Measurements from ENCODE around the gene PLK1. TPM values are rescaled to one million over a fixed set of nuclear protein-coding genes. Genes with fewer than 3 reads are reported as not detected.

Gene PLK1
- total and polyA plus RNA-seq, 2 of the 4 experiments (the other 2 are of a cell fraction) = 19.4 to 59.0 TPM

DNA sequence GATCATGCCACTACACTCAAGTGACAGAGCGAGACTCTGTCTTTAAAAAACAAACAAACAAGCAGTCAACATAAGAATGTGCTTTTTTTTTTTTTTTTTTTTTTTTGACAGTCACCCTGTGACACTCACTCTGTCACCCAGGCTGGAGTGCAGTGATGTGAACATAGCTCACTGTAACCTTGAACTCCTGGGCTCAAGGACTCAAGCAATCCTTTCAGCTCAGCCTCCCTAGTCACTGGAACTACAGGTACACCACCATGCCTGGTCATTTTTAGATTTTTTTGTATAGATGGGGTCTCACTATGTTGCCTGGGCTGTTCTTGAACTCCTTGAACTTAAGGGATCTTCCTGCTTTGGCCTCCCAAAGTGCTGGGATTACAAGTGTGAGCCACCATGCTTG lies 60.8 kb downstream of the PLK1 start:
- POLR2A ChIA-PET (ENCODE audit: unreplicated experiment) = no interaction called here
- Histone ChIP-seq H2BK20ac (ENCODE audit: low read depth, low read length) (no peak overlapping the region), H3K18ac (ENCODE audit: low read depth, low read length) (no peak overlapping the region), H4K20me1 (ENCODE audit: insufficient read depth, low read length) (no peaks in the 10 kb centered on the region), H2BK5ac (ENCODE audit: low read depth, low read length, poor library complexity, severe bottlenecking) (no peak overlapping the region), H3K14ac (replicated peaks; ENCODE audit: low read depth, low read length) (no peak overlapping the region), H2BK15ac (ENCODE audit: low read depth, low read length) (no peak overlapping the region), H3K4me2 (ENCODE audit: low read depth, low read length) (no peak overlapping the region), H4K5ac (ENCODE audit: low read depth, low read length) (no peak overlapping the region), H3K9me1 (ENCODE audit: insufficient read depth, low read length) (no peaks in the 10 kb centered on the region), H3K36me3 (ENCODE audit: control insufficient read depth, insufficient read depth, low read length) (no peaks in the 10 kb centered on the region), H2AK5ac (ENCODE audit: low read depth, low read length) (no peak overlapping the region), H3K4me1 (ENCODE audit: control insufficient read depth, insufficient read depth, low read length) (no peaks in the 10 kb centered on the region), H2BK120ac (ENCODE audit: low read depth, low read length) (no peak overlapping the region), H3K4ac (ENCODE audit: low read depth, low read length) (no peak overlapping the region), H4K8ac (ENCODE audit: low read depth in 2 of 2, low read length in 2 of 2) (no peak overlapping the region), H3K27me3 (ENCODE audit: control insufficient read depth, insufficient read depth, low read length) (peaks cover 2% of the 10 kb centered on the region; the same call in 1 of the 2 replicates), H3K4me3 (ENCODE audit: insufficient read depth, low read depth, low read length) (no peak overlapping the region), H2AK9ac (replicated peaks; ENCODE audit: low read depth, low read length, poor library complexity) (no peak overlapping the region), H3K56ac (ENCODE audit: extremely low read depth, insufficient read depth, low read length) (no peak overlapping the region), H3K23ac (ENCODE audit: low read depth, low read length) (no peak overlapping the region), H3K9me3 (ENCODE audit: control insufficient read depth, insufficient read depth, low read length) (no peaks in the 10 kb centered on the region), H4K91ac (ENCODE audit: insufficient read depth, low read depth, low read length) (no peak overlapping the region), H3K9ac (ENCODE audit: low read depth, low read length) (no peak overlapping the region), H3K79me1 (ENCODE audit: low read depth in 1 of 2, low read length in 2 of 2) (no peaks in the 10 kb centered on the region), H2AFZ (replicated peaks; ENCODE audit: low read length, poor library complexity) (no peak overlapping the region), H3K27ac (ENCODE audit: insufficient read depth, low read length) (no peak overlapping the region)
- no TSS peak for BruUV-seq (replicated peaks)
- whole genome bisulfite sequencing, 2 experiments (ENCODE audit: extremely low coverage in 2 of 2, insufficient read length in 1 of 2) = no CpG with 5 or more reads among the region's 1 CpG
- intact Hi-C loops (cut with micrococcal nuclease) = no loop called here
- dilution Hi-C loops (cut with HindIII; ENCODE audit: low sequenced_read_pairs, unreplicated experiment) = no loop called here
- ATAC-seq (ENCODE audit: low read depth) = no peak
- DNase-seq = no peak
- CTCF ChIA-PET = no interaction called here
- in situ Hi-C loops (cut with MboI; ENCODE audit: low sequenced_read_pairs) = no loop called here
- TF ChIP-seq RCOR1 (IDR thresholded peaks at IDR 0.05; ENCODE audit: insufficient replicate concordance, low read length) = no peak
- TF ChIP-seq MAFK (IDR thresholded peaks at IDR 0.05; ENCODE audit: low read depth, low read length) = no peak

Other genes with a start within 250 kb of the PLK1 start
- 25.6 and 28.5 TPM in 2 replicates for gene COG7, start 225.7 kb upstream of the PLK1 start, total RNA-seq (2012; rRNA removed)
- gene COG7, start 225.7 kb upstream of the PLK1 start, polyA plus RNA-seq (2012; rRNA removed) = 43.7 and 49.2 TPM in 2 replicates
- gene GGA2, start 168.4 kb upstream of the PLK1 start, total RNA-seq (2012; rRNA removed) = 16.5 and 23.9 TPM in 2 replicates
- gene GGA2, start 168.4 kb upstream of the PLK1 start, polyA plus RNA-seq (2012; rRNA removed) = 24.6 and 30.1 TPM in 2 replicates
- gene EARS2, start 121.5 kb upstream of the PLK1 start, total RNA-seq (2012; rRNA removed) = 23.3 and 28.1 TPM in 2 replicates
- gene EARS2, start 121.5 kb upstream of the PLK1 start, polyA plus RNA-seq (2012; rRNA removed) = 37.7 and 37.8 TPM in 2 replicates
- 39.3 and 48.9 TPM in 2 replicates for gene UBFD1, start 121.2 kb upstream of the PLK1 start, total RNA-seq (2012; rRNA removed)
- 48.4 and 55.0 TPM in 2 replicates for gene UBFD1, start 121.2 kb upstream of the PLK1 start, polyA plus RNA-seq (2012; rRNA removed)
- 114 and 117 TPM in 2 replicates for gene NDUFAB1, start 82.6 kb upstream of the PLK1 start, total RNA-seq (2012; rRNA removed)
- gene NDUFAB1, start 82.6 kb upstream of the PLK1 start, polyA plus RNA-seq (2012; rRNA removed) = 146 and 185 TPM in 2 replicates
- 8.6 and 11.7 TPM in 2 replicates for gene PALB2, start 37.6 kb upstream of the PLK1 start, total RNA-seq (2012; rRNA removed)
- 3.1 and 4.1 TPM in 2 replicates for gene PALB2, start 37.6 kb upstream of the PLK1 start, polyA plus RNA-seq (2012; rRNA removed)
- gene DCTN5, start 37.4 kb upstream of the PLK1 start, total RNA-seq (2012; rRNA removed) = 111 and 121 TPM in 2 replicates
- 43.3 and 49.6 TPM in 2 replicates for gene DCTN5, start 37.4 kb upstream of the PLK1 start, polyA plus RNA-seq (2012; rRNA removed)
- 0.54 TPM in 1 of 2 replicates, not detected in the other for gene ERN2, start 34.3 kb downstream of the PLK1 start, total RNA-seq (2012; rRNA removed)
- gene ERN2, start 34.3 kb downstream of the PLK1 start, polyA plus RNA-seq (2012; rRNA removed) = 0.39 and 0.60 TPM in 2 replicates
- not detected in 2 replicates for gene CHP2, start 76.1 kb downstream of the PLK1 start, total RNA-seq (2012; rRNA removed)
- gene CHP2, start 76.1 kb downstream of the PLK1 start, polyA plus RNA-seq (2012; rRNA removed) = not detected in 2 replicates
- under 0.01 TPM in 1 of 2 replicates, not detected in the other for gene PRKCB, start 157.1 kb downstream of the PLK1 start, total RNA-seq (2012; rRNA removed)
- not detected in 2 replicates for gene PRKCB, start 157.1 kb downstream of the PLK1 start, polyA plus RNA-seq (2012; rRNA removed)

Measured in IMR-90 (cell line).